GM23338 (cell line): Measurements from ENCODE around the gene PTPRF. TPM values are rescaled to one million over a fixed set of nuclear protein-coding genes. Genes with fewer than 3 reads are reported as not detected.

ENCODE experiments used
- ATAC-seq: fragments of 200-7000 bp; cut with Tn5 transposase; 3 replicates; pipeline ENCODE4 v1.9.1; 2020
- DNase-seq: peaks from one replicate; pipeline ENCODE4 v3.0.0-alpha.2; 2015; ENCODE audit warnings: low spot score
- H2AFZ ChIP-seq: fragments of 200-600 bp; sonication (generic); 2 replicates; pipeline ENCODE4 v1.8.0; 2016; ENCODE audit warnings: antibody characterized with exemption, mild to moderate bottlenecking, moderate library complexity
- H3F3A ChIP-seq: fragments of 200-600 bp; sonication (generic); replicated peaks from 2 replicates; pipeline ENCODE4 v1.8.0; 2017; ENCODE audit warnings: antibody characterized with exemption, mixed run types, low read depth
- H3K27ac ChIP-seq: fragments of 200-600 bp; sonication (generic); 2 replicates; pipeline ENCODE4 v1.6.1; 2016; ENCODE audit warnings: low read depth
- H3K27me3 ChIP-seq: fragments of 200-600 bp; sonication (generic); 2 replicates; pipeline ENCODE4 v1.8.0; 2016; ENCODE audit warnings: mild to moderate bottlenecking, mixed run types, moderate library complexity; ENCODE audit not compliant: insufficient read depth
- H3K36me3 ChIP-seq: fragments of 200-600 bp; sonication (generic); 2 replicates; pipeline ENCODE4 v1.8.0; 2016; ENCODE audit warnings: mild to moderate bottlenecking; ENCODE audit not compliant: insufficient read depth
- H3K4me1 ChIP-seq: fragments of 200-600 bp; sonication (generic); 2 replicates; pipeline ENCODE4 v1.8.0; 2016; ENCODE audit warnings: mild to moderate bottlenecking, moderate library complexity; ENCODE audit not compliant: insufficient read depth
- H3K4me2 ChIP-seq: fragments of 200-600 bp; sonication (generic); 2 replicates; pipeline ENCODE4 v1.7.1; 2017; ENCODE audit warnings: mixed run types
- H3K4me3 ChIP-seq: fragments of 200-600 bp; sonication (generic); 2 replicates; pipeline ENCODE4 v1.6.1; 2016; ENCODE audit warnings: mixed run types
- H3K79me2 ChIP-seq: fragments of 200-600 bp; sonication (generic); replicated peaks from 2 replicates; pipeline ENCODE4 v1.8.0; 2017; ENCODE audit warnings: mild to moderate bottlenecking; ENCODE audit not compliant: insufficient read depth
- H3K9me2 ChIP-seq: fragments of 200-600 bp; sonication (generic); 2 replicates; pipeline ENCODE4 v1.8.0; 2017; ENCODE audit not compliant: insufficient read depth
- H4K20me1 ChIP-seq: fragments of 200-600 bp; sonication (generic); replicated peaks from 2 replicates; pipeline ENCODE4 v1.8.0; 2017; ENCODE audit warnings: mild to moderate bottlenecking; ENCODE audit not compliant: insufficient read depth
- H3K27ac Mint-ChIP-seq: 2 replicates; pipeline ENCODE4 v1.8.0; 2020; ENCODE audit warnings: inconsistent platforms, mild to moderate bottlenecking, moderate library complexity, mixed read lengths
- H3K27me3 Mint-ChIP-seq: 3 replicates; pipeline ENCODE4 v1.8.0; 2022; ENCODE audit warnings: low read depth, mild to moderate bottlenecking, moderate library complexity, mixed read lengths, inconsistent platforms; ENCODE audit not compliant: insufficient read depth, poor library complexity
- H3K36me3 Mint-ChIP-seq: 3 replicates; pipeline ENCODE4 v1.8.0; 2021; ENCODE audit warnings: low read depth, mild to moderate bottlenecking, inconsistent platforms, moderate library complexity, mixed read lengths
- H3K4me1 Mint-ChIP-seq: 3 replicates; pipeline ENCODE4 v1.8.0; 2020; ENCODE audit warnings: mild to moderate bottlenecking, inconsistent platforms, mixed read lengths
- H3K4me3 Mint-ChIP-seq: 3 replicates; pipeline ENCODE4 v1.8.0; 2021; ENCODE audit warnings: moderate library complexity, mild to moderate bottlenecking, inconsistent platforms, mixed read lengths
- H3K9me3 Mint-ChIP-seq: 3 replicates; pipeline ENCODE4 v1.8.0; 2020; ENCODE audit warnings: moderate library complexity, mild to moderate bottlenecking, inconsistent platforms, mixed read lengths
- EZH2phosphoT487 ChIP-seq: fragments of 200-600 bp; sonication (generic); IDR thresholded peaks from one replicate; pipeline ENCODE4 v1.8.1; 2018; ENCODE audit warnings: antibody characterized with exemption; ENCODE audit not compliant: unreplicated experiment
- JUNB ChIP-seq: IDR thresholded peaks from one replicate; pipeline ENCODE4 v1.6.1; 2016; ENCODE audit warnings: antibody characterized with exemption; ENCODE audit not compliant: unreplicated experiment
- POLR2AphosphoS5 ChIP-seq: IDR thresholded peaks from 2 replicates; pipeline ENCODE4 v1.6.1; 2016; ENCODE audit warnings: antibody characterized with exemption, low read depth
- STAT1 ChIP-seq: IDR thresholded peaks from one replicate; pipeline ENCODE4 v1.6.1; 2016; ENCODE audit warnings: antibody characterized with exemption; ENCODE audit not compliant: unreplicated experiment
- ZNF114 ChIP-seq: fragments of 250-450 bp; sonication (Bioruptor Pico); IDR thresholded peaks from 2 replicates; pipeline ENCODE4 v1.5.0; 2020; ENCODE audit warnings: mild to moderate bottlenecking, moderate library complexity
- ZNF331 ChIP-seq: fragments of 250-450 bp; sonication (Bioruptor Pico); IDR thresholded peaks from 2 replicates; pipeline ENCODE4 v1.5.0; 2020; ENCODE audit warnings: low read depth, mild to moderate bottlenecking, moderate library complexity
- ZNF462 ChIP-seq: fragments of 250-450 bp; sonication (Bioruptor Pico); IDR thresholded peaks from 2 replicates; pipeline ENCODE4 v1.5.0; 2020; ENCODE audit warnings: mild to moderate bottlenecking, moderate library complexity
- polyA plus RNA-seq: library from polyadenylated mRNA; unstranded; fragments of >200 nt; fragmentation: Nextera tagmentation; extraction: Ambion mirVana; gene quantifications from 2 replicates; pipeline ENCODE4 v1.2.1, GENCODE V29; 2016
- total RNA-seq: library from RNA; depleted of rRNA; stranded (reverse); fragments of >200 nt; shearing (Covaris generic); gene quantifications from 2 replicates; pipeline ENCODE4 v1.2.3, GENCODE V29; 2014
- TF ChIP-seq, protein P1 (sequence below): IDR thresholded peaks from 2 replicates; pipeline ENCODE4 v1.6.1; 2016; ENCODE audit warnings: antibody characterized with exemption

Gene PTPRF
- total and polyA plus RNA-seq, 2 experiments from 2014 or later: 52.4 to 173 TPM

- Histone ChIP-seq H3K4me1 (no peaks in the 10 kb centered on the region), H3K27ac (no peak overlapping the region), H3K4me2 (no peak overlapping the region), H3F3A (no peaks in the 10 kb centered on the region), H3K27me3 (no peaks in the 10 kb centered on the region), H3K36me3 (no peaks in the 10 kb centered on the region; the same call in 1 of the 2 replicates), H3K9me2 (no peaks in the 10 kb centered on the region), H4K20me1 (peaks cover 4% of the 10 kb centered on the region; the same call in 1 of the 2 replicates), H3K79me2 (no peaks in the 10 kb centered on the region), H3K4me3 (no peak overlapping the region), H2AFZ (no peak overlapping the region)
- Mint-ChIP-seq H3K4me3 (no peak overlapping the region), H3K27me3 (peaks cover 2% of the 10 kb centered on the region), H3K4me1 (no peaks in the 10 kb centered on the region), H3K27ac (no peak overlapping the region), H3K9me3 (no peaks in the 10 kb centered on the region; the same call in 2 of the 3 replicates), H3K36me3 (peaks cover 72% of the 10 kb centered on the region)
- ATAC-seq: no peak
- DNase-seq: no peak
- no peak for TF ChIP-seq POLR2AphosphoS5
- TF ChIP-seq EZH2phosphoT487: no peak
- TF ChIP-seq ZNF462 (CRISPR knock-in tag): no peak
- TF ChIP-seq ZNF331 (CRISPR knock-in tag): no peak
- TF ChIP-seq, protein P1, sequence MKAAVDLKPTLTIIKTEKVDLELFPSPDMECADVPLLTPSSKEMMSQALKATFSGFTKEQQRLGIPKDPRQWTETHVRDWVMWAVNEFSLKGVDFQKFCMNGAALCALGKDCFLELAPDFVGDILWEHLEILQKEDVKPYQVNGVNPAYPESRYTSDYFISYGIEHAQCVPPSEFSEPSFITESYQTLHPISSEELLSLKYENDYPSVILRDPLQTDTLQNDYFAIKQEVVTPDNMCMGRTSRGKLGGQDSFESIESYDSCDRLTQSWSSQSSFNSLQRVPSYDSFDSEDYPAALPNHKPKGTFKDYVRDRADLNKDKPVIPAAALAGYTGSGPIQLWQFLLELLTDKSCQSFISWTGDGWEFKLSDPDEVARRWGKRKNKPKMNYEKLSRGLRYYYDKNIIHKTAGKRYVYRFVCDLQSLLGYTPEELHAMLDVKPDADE: no peak
- TF ChIP-seq JUNB: no peak
- no peak for TF ChIP-seq STAT1
- TF ChIP-seq ZNF114 (CRISPR knock-in tag): no peak
These were observed 85.7 kb downstream of the PTPRF start for GRCh38 chr1:43616383-43616782.
